Left ventricle myocardium inferior (tissue), 1 donor: ENCODE measurements around the gene TMED6. TPM values are rescaled to one million over a fixed set of nuclear protein-coding genes. Genes with fewer than 3 reads are reported as not detected.

ENCODE experiments used
- DNase-seq: peaks from one replicate; pipeline ENCODE4 v3.0.0-alpha.2; 2020
- H3K27ac ChIP-seq: fragments of 200-600 bp; replicated peaks from 2 replicates; pipeline ENCODE4 v1.8.0; 2021
- H3K27me3 ChIP-seq: fragments of 200-600 bp; 2 replicates; pipeline ENCODE4 v1.8.0; 2021; ENCODE audit warnings: low read depth
- H3K36me3 ChIP-seq: fragments of 200-600 bp; 2 replicates; pipeline ENCODE4 v1.8.0; 2021
- H3K4me1 ChIP-seq: fragments of 200-600 bp; 2 replicates; pipeline ENCODE4 v1.8.0; 2021
- H3K4me3 ChIP-seq: fragments of 200-600 bp; 2 replicates; pipeline ENCODE4 v1.8.0; 2021; ENCODE audit warnings: mild to moderate bottlenecking, moderate library complexity
- H3K9me3 ChIP-seq: fragments of 200-600 bp; replicated peaks from 2 replicates; pipeline ENCODE4 v1.8.0; 2021
- CTCF ChIP-seq: fragments of 200-600 bp; IDR thresholded peaks from 2 replicates; pipeline ENCODE4 v1.8.0; 2021; ENCODE audit warnings: antibody characterized with exemption, mild to moderate bottlenecking, borderline replicate concordance
- intact Hi-C: fragments of 100-400 bp; cut with micrococcal nuclease; formaldehyde crosslinking; loops from one replicate; pipeline ENCODE4 v1.11.0; 2022
- total RNA-seq: library from RNA; stranded (reverse); fragmentation: NEBNext Ultra II Directional; extraction: Animal tissue kit (Norgen Biotek cat#: 25700); gene quantifications from one replicate; pipeline ENCODE4 v1.2.1, GENCODE V29; 2021
- donor health status: DM: no; HTN: yes; CAD: no; lungs with severe emphysema.

TMED6 gene
- total RNA-seq, 1 donor from 2014 or later, result not detected

GRCh38 chr16:69318911-69319289 is 32.7 kb downstream of the TMED6 start:
- Histone ChIP-seq H3K27ac (no peak overlapping the region), H3K9me3 (no peaks in the 10 kb centered on the region), H3K27me3 (no peaks in the 10 kb centered on the region), H3K4me1 (peaks cover 21% of the 10 kb centered on the region), H3K4me3 (no peak overlapping the region), H3K36me3 (peaks cover 97% of the 10 kb centered on the region)
- no peak for TF ChIP-seq CTCF
- intact Hi-C loops, result no loop called here
- DNase-seq, result no peak

GRCh38 chr16:69318177-69318910 is 33.2 kb downstream of the TMED6 start:
- Histone ChIP-seq H3K4me1 (peaks cover 22% of the 10 kb centered on the region), H3K27me3 (no peaks in the 10 kb centered on the region), H3K4me3 (no peak overlapping the region), H3K27ac (no peak overlapping the region), H3K9me3 (no peaks in the 10 kb centered on the region), H3K36me3 (peaks cover 97% of the 10 kb centered on the region)
- no peak for DNase-seq
- TF ChIP-seq CTCF, result no peak
- intact Hi-C loops, result no loop called here

GRCh38 chr16:69316595-69317034 is 35.0 kb downstream of the TMED6 start:
- H3K27me3 ChIP-seq, result no peaks in the 10 kb centered on the region
- H3K36me3 ChIP-seq, result peaks cover 80% of the 10 kb centered on the region
- H3K9me3 ChIP-seq, result no peaks in the 10 kb centered on the region
- peaks cover 40% of the 10 kb centered on the region for H3K4me1 ChIP-seq
- intact Hi-C loops, result no loop called here
- no peak for DNase-seq
- no peak overlapping the region for H3K4me3 ChIP-seq
- H3K27ac ChIP-seq, result no peak overlapping the region
- no peak for TF ChIP-seq CTCF

GRCh38 chr16:69315486-69316311 is 35.9 kb downstream of the TMED6 start:
- no peaks in the 10 kb centered on the region for H3K9me3 ChIP-seq
- H3K27ac ChIP-seq, result no peak overlapping the region
- DNase-seq, result no peak
- H3K4me3 ChIP-seq, result no peak overlapping the region
- H3K27me3 ChIP-seq, result no peaks in the 10 kb centered on the region
- no peak for TF ChIP-seq CTCF
- peaks cover 71% of the 10 kb centered on the region for H3K36me3 ChIP-seq
- intact Hi-C loops, result no loop called here
- peaks cover 45% of the 10 kb centered on the region for H3K4me1 ChIP-seq

GRCh38 chr16:69314534-69314933 is 37.1 kb downstream of the TMED6 start:
- Histone ChIP-seq H3K36me3 (peaks cover 59% of the 10 kb centered on the region), H3K27me3 (no peaks in the 10 kb centered on the region), H3K27ac (no peak overlapping the region), H3K4me1 (peaks cover 49% of the 10 kb centered on the region), H3K9me3 (no peaks in the 10 kb centered on the region), H3K4me3 (no peak overlapping the region)
- no peak for TF ChIP-seq CTCF
- no peak for DNase-seq
- intact Hi-C loops, result no loop called here
